DMS53 treated with DMSO at 0.1 percent for 48 hours (cell line): Measurements from ENCODE around the gene ERO1B.
"Not testable (repeated sequence)": the region's sequence is repeated elsewhere in the genome, so short reads cannot be mapped to it uniquely, and the experiment has no call there.

Experiments
- DNase-seq: peaks from one replicate; lab custom pipeline; 2025; ENCODE audit not compliant: unreplicated experiment; lab: John Stamatoyannopoulos, UW

The ERO1B gene

DNA sequence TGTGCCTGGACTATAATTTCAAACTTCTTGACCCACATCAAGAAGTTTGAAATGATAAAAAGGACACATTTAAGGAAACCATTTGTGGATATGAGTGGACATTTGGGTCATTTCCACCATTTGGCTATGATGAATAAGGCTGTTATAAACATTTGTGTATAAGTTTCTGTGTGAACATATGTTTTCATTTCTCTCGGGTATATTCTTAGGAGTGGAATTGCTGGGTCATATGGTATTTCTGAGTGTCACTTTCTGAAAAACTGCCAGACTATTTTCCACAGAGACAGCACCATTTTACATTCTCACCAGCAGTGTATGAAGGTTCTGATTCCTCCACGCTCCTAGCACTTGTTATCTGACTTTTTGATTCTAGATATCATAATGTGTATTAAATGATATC, 88.6 kb downstream of the ERO1B start:
- no peak for DNase-seq

DNA sequence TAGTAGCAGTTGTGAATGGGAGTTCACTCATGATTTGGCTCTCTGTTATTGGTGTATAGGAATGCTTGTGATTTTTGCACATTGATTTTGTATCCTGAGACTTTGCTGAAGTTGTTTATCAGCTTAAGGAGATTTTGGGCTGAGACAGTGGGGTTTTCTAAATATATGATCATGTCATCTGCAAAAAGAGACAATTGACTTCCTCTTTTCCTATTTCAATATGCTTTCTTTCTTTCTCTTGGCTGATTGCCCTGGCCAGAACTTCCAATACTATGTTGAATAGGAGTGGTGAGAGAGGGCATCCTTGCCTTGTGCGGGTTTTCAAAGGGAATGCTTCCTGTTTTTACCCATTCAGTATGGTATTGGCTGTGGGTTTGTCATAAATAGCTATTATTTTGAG, 93.7 kb downstream of the ERO1B start:
- DNase-seq, result not testable (repeated sequence)

DNA sequence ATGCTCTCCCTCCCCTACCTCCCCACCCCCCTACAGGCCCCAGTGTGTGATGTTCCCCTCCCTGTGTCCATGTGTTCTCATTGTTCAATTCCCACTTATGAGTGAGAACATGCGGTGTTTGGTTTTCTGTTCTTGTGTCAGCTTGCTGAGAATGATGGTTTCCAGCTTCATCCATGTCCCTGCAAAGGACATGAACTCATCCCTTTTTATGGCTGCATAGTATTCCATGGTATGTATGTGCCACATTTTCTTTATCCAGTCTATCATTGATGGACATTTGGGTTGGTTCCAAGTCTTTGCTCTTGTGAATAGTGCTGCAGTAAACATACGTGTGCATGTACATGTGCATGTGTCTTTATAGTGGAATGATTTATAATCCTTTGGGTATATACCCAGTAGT, 95.3 kb downstream of the ERO1B start:
- not testable (repeated sequence) for DNase-seq

DNA sequence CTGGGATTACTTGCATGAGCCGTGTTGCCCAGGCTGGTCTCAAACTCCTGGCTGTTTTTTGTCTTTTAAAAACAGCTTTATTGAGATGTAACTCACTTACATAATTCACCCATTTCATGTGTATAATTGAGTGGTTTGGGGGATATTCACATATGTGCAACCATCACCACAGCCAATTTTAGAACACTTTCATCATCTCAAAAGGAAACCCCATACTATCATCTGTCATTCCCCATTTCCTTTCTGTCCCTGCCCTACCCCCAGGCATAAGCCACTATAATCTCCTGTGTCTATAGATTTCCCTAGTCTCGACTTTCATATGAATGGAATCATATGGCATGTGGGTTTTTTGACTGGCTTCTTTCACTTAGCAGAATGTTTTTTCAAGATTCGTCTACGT, 96.1 kb downstream of the ERO1B start:
- DNase-seq, result no peak

DNA sequence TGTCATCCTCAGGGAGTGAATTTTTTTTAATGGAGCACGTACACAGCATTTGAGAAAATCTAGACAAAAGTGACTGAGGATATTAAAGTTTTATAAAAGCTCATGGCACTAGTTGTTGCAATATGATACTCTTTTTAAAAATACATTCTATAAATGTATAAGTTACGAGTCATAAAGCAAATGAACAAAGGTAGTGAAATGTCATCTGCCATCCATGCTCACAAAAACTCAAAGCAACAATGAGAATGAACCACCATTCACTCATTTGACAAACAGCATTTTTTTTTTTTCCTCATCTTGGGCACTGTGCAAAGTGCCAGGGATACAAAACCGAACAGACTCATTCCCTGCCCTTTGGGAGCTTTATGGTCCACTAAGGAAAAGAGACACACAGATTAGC, 100.7 kb downstream of the ERO1B start:
- DNase-seq, result no peak

DNA sequence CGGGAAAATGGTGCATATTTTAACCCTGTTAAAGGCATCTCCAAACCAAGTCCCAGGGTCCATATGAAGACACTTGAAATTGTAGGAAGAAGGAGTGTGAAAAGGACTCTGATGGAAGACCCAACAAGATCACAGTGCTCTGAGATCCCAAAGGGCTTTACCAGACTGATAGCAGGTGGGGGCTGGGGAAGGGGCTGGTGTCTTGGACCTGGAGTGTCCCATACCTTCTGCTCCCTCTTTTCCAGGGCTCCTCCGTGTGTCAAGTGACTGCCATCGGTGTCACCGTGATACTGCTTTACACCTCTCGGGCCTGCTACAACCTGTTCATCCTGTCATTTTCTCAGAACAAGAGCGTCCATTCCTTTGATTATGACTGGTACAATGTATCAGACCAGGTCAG, 102.1 kb downstream of the ERO1B start:
- no peak for DNase-seq

DNA sequence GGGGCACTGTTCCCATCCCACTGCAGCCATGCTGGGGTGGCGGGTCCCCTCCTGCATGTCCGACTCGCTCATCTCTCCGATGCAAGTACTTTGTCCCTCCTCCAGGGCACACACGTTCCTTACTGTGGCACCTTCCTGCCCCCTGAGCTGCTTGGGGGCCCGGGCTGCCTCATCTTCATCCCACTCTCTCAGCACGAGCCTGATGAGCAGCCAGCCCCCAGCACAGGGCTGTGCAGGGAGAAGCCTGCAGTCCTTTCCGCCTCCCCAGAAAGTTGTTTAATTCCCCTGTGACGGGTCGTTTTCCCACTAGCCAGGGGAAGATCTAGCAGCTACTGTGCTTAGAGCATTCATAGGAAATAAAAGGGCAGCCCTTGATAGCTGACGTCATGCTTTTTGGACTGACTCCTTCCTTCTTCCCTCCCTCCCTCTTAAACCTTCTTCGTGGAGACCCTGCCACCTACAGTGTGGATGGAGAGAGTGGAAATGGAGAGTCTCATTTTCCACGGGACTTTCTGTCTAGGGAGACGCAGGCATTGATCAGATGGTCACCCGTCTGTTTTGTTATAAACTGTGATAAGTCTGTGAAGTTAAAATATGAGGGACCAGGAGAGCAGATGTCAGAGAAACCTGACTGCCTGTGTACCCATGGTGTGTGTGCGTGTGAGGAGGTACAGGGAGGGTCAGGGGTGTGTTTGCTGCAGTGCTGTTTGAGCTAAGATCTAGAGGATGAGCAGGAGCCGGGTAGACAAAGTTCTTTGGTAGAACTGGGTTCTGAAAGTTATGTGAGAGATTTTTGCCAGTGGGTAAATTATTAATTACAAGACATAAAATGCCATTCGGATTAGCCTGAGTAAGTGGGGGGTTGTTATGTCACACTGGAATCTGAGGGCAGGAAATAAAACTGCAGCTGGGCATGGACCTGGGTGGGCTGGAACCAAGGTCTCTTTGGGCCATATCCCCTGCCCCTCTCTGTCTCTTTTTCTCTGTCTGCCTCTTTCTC, 105.1 kb downstream of the ERO1B start:
- no peak for DNase-seq

DNA sequence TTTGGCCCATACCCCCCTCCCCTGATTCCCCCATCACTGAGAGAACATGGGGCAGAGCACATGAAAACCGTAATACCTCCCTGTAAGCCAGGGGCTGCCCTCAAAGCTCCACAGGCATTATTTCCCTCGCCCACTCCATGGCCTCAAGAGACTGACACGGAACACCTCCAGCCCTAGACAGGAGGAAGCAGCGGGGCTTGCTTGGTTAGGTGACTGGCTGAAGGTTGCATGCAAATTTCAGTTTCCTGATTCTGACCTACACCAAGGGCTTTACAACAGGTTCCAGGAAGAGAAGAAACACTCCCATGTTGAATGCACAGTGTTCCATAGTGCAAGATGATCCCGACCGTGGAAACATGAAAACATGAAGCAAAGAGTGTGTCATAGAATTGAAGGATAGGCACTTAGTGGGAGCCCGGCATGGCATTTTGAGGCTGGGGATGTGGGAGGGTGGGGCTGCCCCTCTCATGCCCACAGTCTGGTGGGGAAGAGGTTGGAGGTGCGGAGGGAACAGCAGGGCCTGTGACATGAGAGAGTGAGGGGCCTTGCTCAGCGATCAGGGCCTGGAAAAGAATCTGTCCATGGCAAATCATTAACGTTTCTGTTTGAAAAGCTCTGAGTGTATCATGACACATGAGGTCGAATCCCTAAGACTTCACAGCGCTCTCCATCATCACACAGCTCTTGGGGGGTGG, 106.0 kb downstream of the ERO1B start:
- DNase-seq, result no peak

DNA sequence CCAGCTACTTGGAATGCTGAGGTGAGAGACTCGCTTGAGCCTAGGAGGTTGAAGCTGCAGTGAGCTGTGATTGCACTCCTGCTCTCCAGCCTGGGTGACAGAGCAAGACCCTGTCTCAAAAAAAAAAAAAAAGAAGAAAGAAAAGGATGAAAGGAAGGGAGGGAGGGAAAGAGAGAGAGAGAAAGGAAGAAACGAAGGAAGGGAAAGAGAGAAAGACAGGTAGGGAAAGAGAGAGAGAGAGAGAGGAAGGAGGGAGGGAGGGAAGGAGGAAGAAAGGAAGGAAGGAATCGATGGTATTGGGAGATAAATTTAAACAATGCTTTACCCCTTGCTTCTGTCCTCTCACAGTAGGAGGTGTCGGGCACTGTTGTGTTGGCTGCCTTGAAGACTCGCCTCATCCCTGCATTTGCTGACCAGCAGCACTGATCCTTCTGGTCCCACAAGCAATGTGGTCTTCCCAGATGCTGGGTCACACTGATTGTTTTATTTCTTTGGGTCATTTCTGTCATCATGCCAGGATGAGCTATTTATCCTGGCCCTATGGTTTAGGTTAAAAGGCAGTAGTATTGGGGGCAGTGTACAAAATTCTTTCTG, 108.5 kb downstream of the ERO1B start:
- DNase-seq, result no peak

DNA sequence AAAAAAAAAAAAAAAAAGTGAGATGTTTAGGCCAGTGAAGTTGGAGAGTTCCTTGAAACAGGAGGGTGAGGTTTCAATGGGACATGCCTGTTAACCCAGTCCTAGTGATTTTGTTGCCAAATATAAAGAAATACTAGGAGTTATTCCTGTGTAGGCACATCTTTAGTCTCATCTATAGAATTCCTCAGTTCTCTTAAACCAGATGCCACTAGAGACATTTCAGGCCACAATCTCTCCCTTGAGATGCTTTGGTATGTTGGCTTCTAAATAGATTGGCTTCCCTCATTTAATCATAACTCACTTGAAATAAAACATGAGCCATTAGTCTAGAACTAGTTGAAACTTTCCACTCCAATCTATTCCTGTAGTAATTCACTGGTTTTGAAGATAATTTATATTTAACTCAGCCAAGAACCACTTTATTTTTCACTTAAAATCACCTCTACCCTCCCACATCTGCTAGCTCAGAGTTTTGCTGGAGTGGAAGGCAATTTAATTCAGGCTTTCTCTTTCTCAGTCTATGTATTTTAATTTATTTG, 109.6 kb downstream of the ERO1B start:
- no peak for DNase-seq

DNA sequence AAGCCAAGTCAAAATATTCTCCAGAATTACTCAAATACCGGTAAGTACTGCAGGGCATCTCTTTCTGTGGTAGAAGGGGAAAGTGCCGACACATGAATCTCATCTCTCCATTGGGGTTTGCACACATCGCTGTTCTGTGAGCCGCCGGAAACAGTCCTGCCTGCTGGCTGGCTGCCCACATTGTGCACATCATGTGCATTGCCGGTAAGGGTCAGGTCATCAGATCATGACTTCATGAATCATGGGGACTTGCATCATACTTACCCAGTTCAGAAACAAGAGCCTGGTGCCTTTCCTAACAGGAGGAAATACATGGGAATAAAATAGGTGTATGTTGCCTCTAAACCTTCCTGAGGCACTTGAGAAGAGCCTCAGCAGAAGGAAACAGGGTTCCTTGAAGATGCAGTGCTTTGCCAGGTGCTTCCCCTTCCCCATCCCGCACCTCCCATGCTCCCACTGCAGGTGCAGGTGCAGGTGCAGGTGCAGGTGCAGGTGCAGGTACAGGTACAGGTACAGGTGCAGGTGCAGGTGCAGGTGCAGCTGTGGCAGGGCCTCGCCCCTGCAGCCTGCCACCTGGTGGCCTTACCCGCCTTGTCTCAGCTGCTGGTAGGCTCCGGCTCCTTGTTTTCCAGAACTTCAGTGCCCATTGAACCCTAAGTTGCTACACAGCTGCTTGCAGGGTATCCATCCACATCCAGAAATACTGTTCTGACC, 112.9 kb downstream of the ERO1B start:
- DNase-seq, result no peak

DNA sequence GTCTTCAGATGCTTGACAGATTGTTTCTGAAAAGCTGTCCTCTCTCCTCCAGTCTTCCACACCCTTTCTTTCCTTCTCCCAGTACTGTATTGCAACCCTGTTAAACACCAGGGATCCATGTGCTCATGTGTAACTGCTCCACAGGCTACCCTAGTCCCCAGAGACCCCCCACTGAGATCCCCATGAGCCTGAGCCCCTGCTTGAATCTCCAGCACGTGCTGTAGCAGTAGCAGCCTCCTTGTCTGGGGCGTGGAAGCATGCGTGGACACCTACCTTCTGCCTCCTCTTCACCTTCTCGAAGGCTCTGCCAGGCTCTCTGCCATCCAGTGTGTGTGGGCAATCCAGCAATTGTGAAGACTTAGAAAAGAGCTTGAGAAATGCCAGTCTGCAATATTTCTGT, 114.2 kb downstream of the ERO1B start:
- no peak for DNase-seq

DNA sequence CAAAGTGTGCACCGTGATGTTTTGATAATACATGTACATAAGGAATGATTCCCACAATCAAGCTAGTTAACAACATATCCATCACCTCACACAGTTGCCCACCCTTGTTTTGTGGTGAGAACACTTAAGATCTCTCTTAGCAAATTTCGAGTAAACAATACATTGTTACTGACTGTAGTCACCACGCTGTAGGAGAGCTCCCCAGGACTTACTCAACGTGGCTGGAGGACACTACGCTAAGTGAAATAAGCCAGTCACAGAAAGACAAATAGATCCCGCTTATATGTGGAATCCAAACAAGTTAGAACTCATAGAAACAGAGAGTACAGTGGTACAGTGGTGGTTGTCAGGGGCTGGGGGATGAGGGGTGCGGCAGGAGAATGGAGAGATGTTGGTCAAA, 114.6 kb downstream of the ERO1B start:
- DNase-seq, result no peak

DNA sequence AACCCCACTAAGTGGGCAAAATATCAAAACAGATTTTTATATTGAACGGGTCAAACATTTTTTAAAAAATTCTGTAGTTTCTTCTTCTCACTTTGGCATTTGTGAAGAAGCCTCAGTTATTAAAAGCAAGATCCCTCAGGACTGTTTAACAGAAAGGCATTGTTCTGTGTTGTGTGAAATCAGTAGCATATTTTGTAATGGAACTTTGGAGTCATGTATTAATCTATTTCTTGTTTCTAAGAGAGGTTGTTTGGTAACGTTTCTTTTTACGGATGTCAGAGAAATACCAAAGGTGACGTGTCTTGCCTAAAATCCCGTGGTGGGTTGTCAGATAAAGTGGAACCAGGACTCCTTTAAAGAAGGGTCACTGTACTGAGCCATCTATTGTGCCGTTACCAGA, 115.7 kb downstream of the ERO1B start:
- no peak for DNase-seq
